Epithelial cell of prostate (primary cell): ENCODE results near the gene RAG2.

ENCODE experiments used
- DNase-seq: peaks from one replicate; pipeline ENCODE4 v3.0.0-alpha.2; 2011; ENCODE audit warnings: low read depth, low spot score
- H3K27ac ChIP-seq: fragments of 450-650 bp; 2 replicates; pipeline ENCODE4 v1.5.1; 2017; ENCODE audit warnings: mild to moderate bottlenecking

RAG2 gene

GRCh38 chr11:36598051-36598450 lies at the start of gene RAG2:
Gene RAG2, minus strand, starts transcription at chr11:36598236. Its CDS starts 4,068 bp downstream, at chr11:36594168.
- no peak for DNase-seq
- no peak within 1 kb of the TSS for H3K27ac ChIP-seq

GRCh38 chr11:36638556-36638955 lies 40.5 kb upstream of the RAG2 start:
- H3K27ac ChIP-seq = no peak overlapping the region
- DNase-seq = no peak

GRCh38 chr11:36635066-36635862 lies 37.2 kb upstream of the RAG2 start:
- no peak for DNase-seq
- no peak overlapping the region for H3K27ac ChIP-seq

- no peak overlapping the region for H3K27ac ChIP-seq
- DNase-seq = no peak
These were observed 33.7 kb upstream of the RAG2 start for GRCh38 chr11:36631774-36632173.

- no peak overlapping the region for H3K27ac ChIP-seq
- DNase-seq = no peak
These were observed 30.8 kb upstream of the RAG2 start for GRCh38 chr11:36628765-36629244.

- no peak overlapping the region for H3K27ac ChIP-seq
- DNase-seq = no peak
These were observed 30.1 kb upstream of the RAG2 start for GRCh38 chr11:36628141-36628540.

- no peak for DNase-seq
These were observed 29.4 kb upstream of the RAG2 start for GRCh38 chr11:36627471-36627870.

GRCh38 chr11:36627006-36627405 lies 29.0 kb upstream of the RAG2 start:
- DNase-seq = no peak

More at GRCh38 chr11:36627471-36627870, 29.4 kb upstream of the RAG2 start:
- H3K27ac ChIP-seq = no peak overlapping the region

GRCh38 chr11:36623494-36623893 lies 25.5 kb upstream of the RAG2 start:
- DNase-seq = no peak
- no peak overlapping the region for H3K27ac ChIP-seq

More at GRCh38 chr11:36627006-36627405, 29.0 kb upstream of the RAG2 start:
- no peak overlapping the region for H3K27ac ChIP-seq

- DNase-seq = no peak
- no peak overlapping the region for H3K27ac ChIP-seq
These were observed 24.5 kb upstream of the RAG2 start for GRCh38 chr11:36622431-36623136.

- H3K27ac ChIP-seq = no peak overlapping the region
- DNase-seq = no peak
These were observed 22.2 kb upstream of the RAG2 start for GRCh38 chr11:36620246-36620645.

- DNase-seq = no peak
- no peak overlapping the region for H3K27ac ChIP-seq
These were observed 21.5 kb upstream of the RAG2 start for GRCh38 chr11:36619502-36619901.

GRCh38 chr11:36618363-36619047 lies 20.5 kb upstream of the RAG2 start:
- no peak overlapping the region for H3K27ac ChIP-seq
- DNase-seq = no peak

GRCh38 chr11:36617543-36618362 lies 19.7 kb upstream of the RAG2 start:
- DNase-seq = no peak
- H3K27ac ChIP-seq = no peak overlapping the region

- no peak for DNase-seq
These were observed 17.8 kb upstream of the RAG2 start for GRCh38 chr11:36615826-36616225.

GRCh38 chr11:36609383-36609782 lies 11.3 kb upstream of the RAG2 start:
- DNase-seq = no peak
- no peak overlapping the region for H3K27ac ChIP-seq

More at GRCh38 chr11:36615826-36616225, 17.8 kb upstream of the RAG2 start:
- H3K27ac ChIP-seq = no peak overlapping the region

GRCh38 chr11:36608491-36609199 lies 10.6 kb upstream of the RAG2 start:
- H3K27ac ChIP-seq = no peak overlapping the region
- no peak for DNase-seq

- no peak for DNase-seq
- no peak overlapping the region for H3K27ac ChIP-seq
These were observed 7.5 kb upstream of the RAG2 start for GRCh38 chr11:36605221-36606216.
